ENCODE measurements around the gene IL5RA.

DNA sequence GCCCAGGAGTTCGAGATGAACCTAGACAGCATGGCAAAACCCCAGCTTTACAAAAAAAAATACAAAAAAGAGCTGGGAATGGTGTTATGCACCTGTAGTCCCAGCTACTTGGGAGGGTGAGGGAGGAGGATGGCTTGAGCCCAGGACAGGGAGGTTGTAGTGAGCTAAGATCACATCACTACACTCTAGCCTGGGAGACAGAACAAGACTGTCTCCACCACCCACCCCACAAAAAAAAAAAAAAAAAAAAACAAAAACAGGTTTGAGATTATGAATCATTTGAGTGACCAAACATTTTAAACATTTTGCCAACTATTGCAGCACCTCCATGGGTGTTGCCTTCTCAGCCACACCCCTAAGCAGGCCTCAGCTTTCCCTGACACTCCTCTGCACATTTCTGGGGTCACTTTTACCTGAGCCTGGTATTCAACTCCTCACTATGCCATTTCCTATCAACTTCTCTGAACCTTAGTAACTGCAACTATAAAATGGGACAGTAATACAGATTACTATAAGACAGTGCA is 41.8 kb downstream of the IL5RA start:
- TF ChIP-seq, protein P1, sequence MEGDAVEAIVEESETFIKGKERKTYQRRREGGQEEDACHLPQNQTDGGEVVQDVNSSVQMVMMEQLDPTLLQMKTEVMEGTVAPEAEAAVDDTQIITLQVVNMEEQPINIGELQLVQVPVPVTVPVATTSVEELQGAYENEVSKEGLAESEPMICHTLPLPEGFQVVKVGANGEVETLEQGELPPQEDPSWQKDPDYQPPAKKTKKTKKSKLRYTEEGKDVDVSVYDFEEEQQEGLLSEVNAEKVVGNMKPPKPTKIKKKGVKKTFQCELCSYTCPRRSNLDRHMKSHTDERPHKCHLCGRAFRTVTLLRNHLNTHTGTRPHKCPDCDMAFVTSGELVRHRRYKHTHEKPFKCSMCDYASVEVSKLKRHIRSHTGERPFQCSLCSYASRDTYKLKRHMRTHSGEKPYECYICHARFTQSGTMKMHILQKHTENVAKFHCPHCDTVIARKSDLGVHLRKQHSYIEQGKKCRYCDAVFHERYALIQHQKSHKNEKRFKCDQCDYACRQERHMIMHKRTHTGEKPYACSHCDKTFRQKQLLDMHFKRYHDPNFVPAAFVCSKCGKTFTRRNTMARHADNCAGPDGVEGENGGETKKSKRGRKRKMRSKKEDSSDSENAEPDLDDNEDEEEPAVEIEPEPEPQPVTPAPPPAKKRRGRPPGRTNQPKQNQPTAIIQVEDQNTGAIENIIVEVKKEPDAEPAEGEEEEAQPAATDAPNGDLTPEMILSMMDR (IDR thresholded peaks at IDR 0.05; ENCODE audit: insufficient read depth, low read length), result no peak
- TF ChIP-seq POLR2AphosphoS5 (IDR thresholded peaks at IDR 0.05; ENCODE audit: low read depth) (no peak), SPI1 (IDR thresholded peaks at IDR 0.05; ENCODE audit: borderline replicate concordance, low read depth) (no peak), REST (IDR thresholded peaks at IDR 0.05; ENCODE audit: insufficient replicate concordance, low read depth) (no peak), GABPA (IDR thresholded peaks at IDR 0.05; ENCODE audit: low read depth) (no peak)

Measured in HL-60 (cell line).